ENCODE results near the gene ARHGAP26. TPM values are rescaled to one million over a fixed set of nuclear protein-coding genes. Genes with fewer than 3 reads are reported as not detected.

ARHGAP26 gene
- total and polyA plus RNA-seq, 4 donors = 5.4 to 52.3 (median 30.4) TPM

- no peak for TF ChIP-seq CTCF (IDR thresholded peaks at IDR 0.05; ENCODE audit: control extremely low read depth, extremely low read depth)
- Histone ChIP-seq H3K36me3 (ENCODE audit: control insufficient read depth in 4 of 4, insufficient read depth in 4 of 4, low read length in 4 of 4) (peaks cover 0 to 17% (median 1%) of the 10 kb centered on the region in 4 donors), H3K9ac (ENCODE audit: insufficient read depth in 1 of 2, low read length in 2 of 2) (no peak overlapping the region), H3K4me3 (no peak overlapping the region), H3K9me3 (ENCODE audit: control insufficient read depth in 4 of 4, insufficient read depth in 3 of 4, low read length in 3 of 4) (no peaks in the 10 kb centered on the region), H3K27ac (ENCODE audit: low read depth in 1 of 2, low read length in 1 of 2) (no peak overlapping the region), H3K4me1 (ENCODE audit: control insufficient read depth in 5 of 5, insufficient read depth in 5 of 5, low read length in 5 of 5) (peaks cover 4 to 67% (median 20%) of the 10 kb centered on the region in 5 donors), H3K27me3 (ENCODE audit: control insufficient read depth in 3 of 3, insufficient read depth in 3 of 3, low read length in 2 of 3) (no peaks in the 10 kb centered on the region)
- WGBS, 2 donors = 92% methylated on average over 6 of the region's 6 CpGs
- ATAC-seq (ENCODE audit: insufficient read depth, low FRiP score) = no peak
- DNase-seq = no peak
Measured at GRCh38 chr5:143227301-143227700, 457.1 kb downstream of the ARHGAP26 start.

DNA sequence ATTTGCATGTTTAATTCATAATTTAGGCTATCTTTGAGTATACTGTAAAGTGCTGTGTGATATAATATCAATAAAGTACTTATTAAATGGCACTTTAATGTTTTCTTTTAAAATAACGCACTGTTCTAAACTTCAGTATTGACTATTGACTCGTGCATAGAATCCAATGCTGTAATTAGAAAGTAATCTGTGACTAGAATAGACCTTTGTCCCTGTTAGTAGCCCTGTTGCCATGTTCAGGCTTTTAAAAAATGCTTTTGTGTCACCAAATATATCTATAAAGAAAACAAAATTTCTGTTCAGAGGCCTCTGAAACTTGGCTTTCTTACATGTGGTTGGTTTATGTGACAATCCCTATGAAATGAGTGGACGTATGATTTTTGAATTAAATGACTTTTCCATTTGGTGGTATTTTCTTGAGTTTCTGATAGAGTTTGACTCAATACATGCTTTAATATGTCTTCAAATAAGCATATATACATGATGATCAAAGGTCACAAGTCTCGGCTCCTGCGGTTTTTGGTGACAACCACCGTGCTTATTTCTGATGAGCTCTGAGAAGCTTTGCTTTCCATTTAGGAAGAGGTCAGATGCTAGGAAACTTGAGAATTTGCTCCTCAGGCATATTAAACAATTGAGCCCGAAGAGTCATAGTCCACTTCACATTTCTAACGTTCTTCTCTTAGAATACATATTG, 458.6 kb downstream of the ARHGAP26 start:
- 89 to 96% methylated on average over 8 of the region's 8 CpGs for WGBS, 2 donors
- TF ChIP-seq CTCF (IDR thresholded peaks at IDR 0.05; ENCODE audit: control extremely low read depth, extremely low read depth) = no peak
- peaks cover 7 to 58% (median 12%) of the 10 kb centered on the region in 5 donors for H3K4me1 ChIP-seq (ENCODE audit: control insufficient read depth in 5 of 5, insufficient read depth in 5 of 5, low read length in 5 of 5)
- H3K9ac ChIP-seq (ENCODE audit: insufficient read depth in 1 of 2, low read length in 2 of 2) = no peak overlapping the region
- peaks cover 0 to 8% (median 0%) of the 10 kb centered on the region in 4 donors for H3K36me3 ChIP-seq (ENCODE audit: control insufficient read depth in 4 of 4, insufficient read depth in 4 of 4, low read length in 4 of 4)
- DNase-seq = no peak
- no peaks in the 10 kb centered on the region for H3K27me3 ChIP-seq (ENCODE audit: control insufficient read depth in 3 of 3, insufficient read depth in 3 of 3, low read length in 2 of 3)
- H3K4me3 ChIP-seq = no peak overlapping the region
- no peak overlapping the region for H3K27ac ChIP-seq (ENCODE audit: low read depth in 1 of 2, low read length in 1 of 2)
- H3K9me3 ChIP-seq (ENCODE audit: control insufficient read depth in 4 of 4, insufficient read depth in 3 of 4, low read length in 3 of 4) = no peaks in the 10 kb centered on the region
- ATAC-seq (ENCODE audit: insufficient read depth, low FRiP score) = no peak

DNA sequence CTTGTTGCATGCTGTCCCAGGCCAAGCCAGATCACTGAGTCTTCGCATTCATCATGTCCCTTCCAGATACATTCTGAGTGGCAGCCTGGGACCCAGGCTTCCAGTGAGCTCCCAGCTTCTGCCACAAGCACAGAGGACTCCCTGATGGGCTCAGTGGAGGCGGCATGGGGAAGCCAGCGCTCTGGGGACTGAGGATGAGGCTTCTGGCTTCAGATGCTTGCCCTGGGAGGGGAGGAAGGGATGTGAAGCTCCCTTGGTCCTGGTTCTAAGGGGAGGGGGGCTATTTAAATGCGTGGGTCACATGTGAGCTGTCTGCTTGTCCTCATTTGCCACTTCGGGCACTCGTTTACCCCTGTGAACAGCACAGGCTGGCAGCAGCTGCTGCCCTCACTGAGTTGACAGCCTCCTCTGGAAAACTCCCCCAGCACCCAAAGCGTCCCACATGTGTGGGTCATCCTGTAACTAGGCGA, 459.3 kb downstream of the ARHGAP26 start:
- H3K9me3 ChIP-seq (ENCODE audit: control insufficient read depth in 4 of 4, insufficient read depth in 3 of 4, low read length in 3 of 4) = no peaks in the 10 kb centered on the region
- H3K4me1 ChIP-seq (ENCODE audit: control insufficient read depth in 5 of 5, insufficient read depth in 5 of 5, low read length in 5 of 5) = peaks cover 7 to 52% (median 12%) of the 10 kb centered on the region in 5 donors
- H3K27ac ChIP-seq (ENCODE audit: low read depth in 1 of 2, low read length in 1 of 2) = peak overlapping the region in 1 of 2 donors; percentile 75
- WGBS, 2 donors = 69 to 76% methylated on average over 8 of the region's 8 CpGs
- H3K27me3 ChIP-seq (ENCODE audit: control insufficient read depth in 3 of 3, insufficient read depth in 3 of 3, low read length in 2 of 3) = no peaks in the 10 kb centered on the region
- peaks cover 0 to 5% (median 0%) of the 10 kb centered on the region in 4 donors for H3K36me3 ChIP-seq (ENCODE audit: control insufficient read depth in 4 of 4, insufficient read depth in 4 of 4, low read length in 4 of 4)
- no peak for ATAC-seq (ENCODE audit: insufficient read depth, low FRiP score)
- H3K9ac ChIP-seq (ENCODE audit: insufficient read depth in 1 of 2, low read length in 2 of 2) = no peak overlapping the region
- DNase-seq = no peak
- no peak overlapping the region for H3K4me3 ChIP-seq
- TF ChIP-seq CTCF (IDR thresholded peaks at IDR 0.05; ENCODE audit: control extremely low read depth, extremely low read depth) = no peak

Measured in lung (tissue), 12 donors.